HG03520 (cell line): Measurements from ENCODE around the gene CLEC1B.
"Not testable (repeated sequence)": the region's sequence is repeated elsewhere in the genome, so short reads cannot be mapped to it uniquely, and the experiment has no call there.

Experiments used
- ATAC-seq: cut with Tn5 transposase; IDR thresholded peaks from one replicate; pipeline ENCODE4 v1.9.1; 2021; ENCODE audit warnings: mild to moderate bottlenecking, moderate library complexity; ENCODE audit not compliant: unreplicated experiment

CLEC1B gene

DNA sequence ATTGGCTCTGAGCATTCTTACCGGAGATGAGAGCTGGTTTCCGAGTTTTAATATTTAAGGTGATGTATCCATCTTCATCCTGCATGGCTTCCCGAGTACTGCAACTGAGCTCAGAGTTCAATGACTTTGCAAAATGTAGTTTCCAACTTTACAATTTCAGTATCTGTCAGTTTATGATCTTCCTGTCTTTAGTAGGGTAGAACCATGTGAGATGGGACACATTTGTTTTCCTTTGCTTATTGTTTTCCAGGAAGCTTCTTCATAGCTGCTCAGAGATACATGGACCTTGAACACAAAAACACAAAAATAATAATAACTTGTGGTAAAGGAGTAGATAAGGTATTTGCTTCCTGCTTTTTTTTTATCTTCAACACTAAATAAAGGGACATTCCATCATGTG is at the start of gene CLEC1B:
Gene CLEC1B, minus strand, starts transcription at position 106 of the 400 bp plus-strand sequence. Its CDS starts 21 bp downstream, at position 85.
- no peak for ATAC-seq

DNA sequence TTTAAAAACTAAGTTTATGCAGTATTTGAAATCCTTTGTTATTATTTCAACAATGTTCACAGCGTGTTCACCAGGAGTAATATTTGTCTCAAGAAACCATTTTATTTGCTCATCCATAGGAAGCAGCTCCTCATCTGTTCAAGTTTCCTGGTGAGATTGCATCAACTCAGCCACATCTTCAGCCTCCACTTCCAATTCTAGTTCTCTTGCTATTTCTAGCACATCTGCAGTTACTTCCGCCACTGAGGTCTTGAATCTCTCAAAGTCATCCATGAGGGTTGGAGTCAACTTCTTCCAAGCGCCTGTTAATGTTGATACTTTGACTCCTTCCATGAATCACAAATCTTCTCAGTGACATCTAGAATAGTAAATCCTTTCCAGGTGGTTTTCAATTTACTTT is 49.6 kb upstream of the CLEC1B start:
- no peak for ATAC-seq

GRCh38 chr12:10042167-10042566 is 43.2 kb upstream of the CLEC1B start:
- no peak for ATAC-seq

DNA sequence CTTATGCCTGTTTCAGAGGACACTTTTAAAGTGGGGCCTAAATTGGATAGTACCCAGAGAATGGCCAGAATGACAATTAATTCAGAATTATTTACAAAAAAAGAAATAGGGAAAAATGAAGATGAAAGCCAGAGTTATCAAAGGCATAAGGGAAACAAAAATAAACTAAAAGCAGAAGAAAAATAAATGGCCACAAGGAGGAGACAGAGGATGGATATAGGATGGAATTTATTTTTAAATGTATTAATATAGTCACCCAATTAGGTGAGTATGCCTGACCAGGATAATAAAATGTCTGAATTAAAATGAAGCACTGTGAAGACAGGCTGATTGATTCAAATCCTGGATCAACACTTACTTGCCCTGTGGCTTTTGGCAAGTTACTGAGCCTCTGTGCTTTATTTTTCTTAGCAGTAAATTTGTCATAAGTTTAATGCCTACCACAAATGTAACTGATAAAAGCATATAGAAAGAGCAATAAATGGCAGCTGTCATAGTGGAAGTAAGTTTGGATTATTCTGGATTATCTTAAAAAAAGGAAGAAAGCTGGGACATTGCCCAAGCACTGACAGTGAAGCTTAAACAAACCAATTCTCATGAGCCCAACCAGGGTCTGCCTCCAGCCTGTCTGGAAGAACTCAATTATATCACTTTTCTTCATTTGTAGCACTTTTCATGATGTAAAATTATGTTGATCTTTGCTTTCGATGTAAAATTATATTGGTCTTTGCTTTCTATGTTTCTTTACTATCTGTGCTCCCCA is 35.0 kb upstream of the CLEC1B start:
- ATAC-seq = no peak

DNA sequence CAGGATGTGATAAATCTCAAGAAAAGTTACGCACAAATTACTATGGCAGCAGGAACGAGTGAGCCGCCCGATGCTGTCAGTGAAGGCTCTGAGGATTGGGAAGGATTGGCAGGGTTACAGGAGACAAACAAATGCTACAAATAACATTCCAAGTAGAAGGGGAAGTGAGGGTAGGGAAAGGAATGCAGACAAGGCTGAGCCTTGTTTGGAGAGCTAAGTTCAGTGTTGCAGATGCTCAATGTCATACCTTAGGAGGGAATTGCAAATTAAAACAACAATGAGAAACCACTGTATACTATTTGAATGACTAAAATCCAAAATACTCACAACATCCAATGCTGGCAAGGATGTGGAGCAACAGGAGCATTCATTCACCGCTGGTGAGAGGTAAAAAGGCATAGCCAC is 32.9 kb upstream of the CLEC1B start:
- no peak for ATAC-seq

GRCh38 chr12:10031321-10031720 is 32.4 kb upstream of the CLEC1B start:
- ATAC-seq = no peak

GRCh38 chr12:10030446-10030845 is 31.5 kb upstream of the CLEC1B start, which contains the start of gene CLEC9A:
TSS of gene CLEC9A (plus strand) at chr12:10030682. CDS start at chr12:10052688, 22,006 bp downstream.
- ATAC-seq = no peak

DNA sequence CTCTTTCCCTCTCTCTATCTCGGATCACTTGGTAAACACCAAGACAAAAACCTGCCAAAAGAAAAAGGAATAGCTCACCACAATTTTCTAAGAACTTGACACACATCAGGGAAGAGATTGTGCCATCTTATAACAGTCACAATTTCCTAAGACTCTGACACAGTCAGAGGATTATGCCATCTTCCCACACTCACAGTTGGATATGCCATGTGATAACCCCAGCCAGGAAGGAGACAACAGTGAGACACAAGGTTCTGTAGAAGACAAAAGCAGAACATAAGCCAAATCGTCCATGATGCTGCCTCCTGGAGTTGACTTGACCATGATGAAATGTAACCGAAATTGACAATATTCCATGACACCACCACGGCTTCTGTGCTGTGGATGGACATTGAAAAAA is 28.8 kb upstream of the CLEC1B start:
- no peak for ATAC-seq

DNA sequence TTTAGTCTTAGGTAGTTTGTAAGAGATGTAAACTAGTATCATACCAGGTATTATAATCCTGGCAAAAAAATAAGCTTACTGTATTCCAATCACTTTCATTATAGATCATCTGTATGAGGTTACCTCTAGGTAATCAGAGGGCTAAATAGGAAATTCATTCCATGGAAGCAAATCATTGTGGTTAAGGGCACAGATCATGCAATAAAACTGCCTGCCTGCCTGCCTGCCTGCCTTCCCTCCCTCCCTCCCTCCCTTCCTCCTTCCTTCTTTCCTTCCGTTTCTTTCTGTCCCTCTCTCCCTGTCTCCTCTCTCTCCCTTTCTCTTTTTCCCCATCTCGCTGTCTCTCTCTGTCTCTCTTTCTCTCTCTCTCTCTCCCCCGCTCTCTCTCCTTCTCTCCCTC is 28.4 kb upstream of the CLEC1B start:
- ATAC-seq = no peak

- ATAC-seq = not testable (repeated sequence)
Measured at GRCh38 chr12:10026666-10027065, 27.7 kb upstream of the CLEC1B start.

GRCh38 chr12:10025236-10025635 is 26.3 kb upstream of the CLEC1B start:
- no peak for ATAC-seq

DNA sequence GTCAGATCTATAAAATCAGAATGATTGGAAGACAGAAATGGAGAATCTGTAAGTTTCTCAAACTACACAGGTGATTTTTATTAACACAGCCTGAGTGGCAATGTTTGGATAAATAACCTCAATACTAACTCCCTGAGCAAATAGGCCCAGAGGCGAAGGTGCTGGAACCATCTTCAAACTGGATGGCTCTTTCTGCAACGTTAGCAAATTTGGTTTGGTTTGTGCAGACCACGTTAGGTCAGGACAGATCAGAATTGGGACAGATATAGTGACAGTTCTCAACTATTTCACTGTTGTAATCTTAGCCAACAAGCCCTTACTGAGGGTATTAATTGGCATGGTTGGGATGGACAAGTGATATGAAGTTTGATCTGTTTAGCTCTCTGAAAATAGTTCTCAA is 22.4 kb upstream of the CLEC1B start:
- ATAC-seq = no peak

DNA sequence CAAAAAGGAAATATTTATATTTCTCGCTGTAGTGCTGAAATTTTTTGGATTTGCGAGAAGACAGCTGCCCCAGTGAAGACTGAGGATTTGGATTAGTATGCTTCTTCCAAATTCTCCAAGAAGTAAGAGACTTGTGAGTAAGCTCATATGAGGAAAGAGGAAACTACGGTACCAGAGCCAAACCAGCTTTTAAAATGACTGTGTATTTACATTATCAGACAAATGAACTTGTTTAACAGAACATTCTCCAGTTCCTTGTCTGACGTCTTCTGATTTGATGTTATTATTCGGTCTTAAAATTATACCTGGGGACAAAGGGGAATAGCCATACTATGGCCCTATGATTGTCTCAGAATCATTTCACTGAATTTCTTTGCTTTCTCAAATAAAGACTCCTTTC is 19.5 kb upstream of the CLEC1B start:
- ATAC-seq = no peak

- ATAC-seq = no peak
Measured at GRCh38 chr12:10016881-10017280, 18.0 kb upstream of the CLEC1B start.

DNA sequence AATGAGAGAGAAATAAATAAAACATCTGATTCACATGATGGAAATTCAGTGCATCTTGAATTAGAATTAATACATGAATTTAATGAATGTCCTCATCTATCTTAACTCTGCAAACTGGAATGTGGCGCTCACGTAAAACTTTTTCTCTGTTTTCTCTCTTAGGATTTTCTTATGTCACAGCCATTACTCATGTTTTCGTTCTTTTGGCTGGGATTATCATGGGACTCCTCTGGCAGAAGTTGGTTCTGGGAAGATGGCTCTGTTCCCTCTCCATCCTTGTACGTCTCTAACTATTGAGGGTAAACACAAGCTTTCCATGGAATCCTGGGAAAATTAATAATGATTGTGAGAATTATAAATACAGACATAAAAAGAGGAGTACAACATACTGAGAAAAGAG is 16.5 kb upstream of the CLEC1B start:
- no peak for ATAC-seq

- no peak for ATAC-seq
Measured at GRCh38 chr12:10012630-10013330, 13.9 kb upstream of the CLEC1B start.

DNA sequence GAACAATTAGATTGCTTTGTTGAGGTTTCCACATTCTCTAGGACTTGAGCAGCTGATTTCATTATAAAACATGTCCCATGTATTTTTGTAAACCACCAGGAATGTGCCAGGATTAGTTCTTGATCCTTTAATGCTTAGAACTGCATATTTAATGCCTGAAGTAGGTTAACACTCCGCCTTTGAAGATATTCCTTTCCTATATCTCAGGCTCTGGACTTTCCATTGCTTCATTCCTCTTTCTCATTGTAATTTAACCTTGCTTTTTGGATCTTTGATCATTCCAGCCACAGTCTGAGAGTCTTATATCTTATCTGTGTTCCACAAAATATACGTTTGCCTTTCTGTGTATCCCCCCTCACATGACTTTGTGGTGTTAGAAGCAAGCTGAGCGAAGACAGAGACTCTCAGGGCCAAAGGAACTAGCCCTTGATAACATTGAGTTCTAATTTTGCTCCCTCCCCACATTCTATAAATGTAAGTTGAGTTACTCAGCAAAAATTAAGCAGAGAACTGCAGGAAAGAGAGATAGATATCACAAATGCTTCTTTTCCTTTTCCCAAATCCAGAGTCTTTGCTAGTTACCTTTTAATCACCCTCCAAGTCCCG is 2.4 kb upstream of the CLEC1B start:
- ATAC-seq = no peak

DNA sequence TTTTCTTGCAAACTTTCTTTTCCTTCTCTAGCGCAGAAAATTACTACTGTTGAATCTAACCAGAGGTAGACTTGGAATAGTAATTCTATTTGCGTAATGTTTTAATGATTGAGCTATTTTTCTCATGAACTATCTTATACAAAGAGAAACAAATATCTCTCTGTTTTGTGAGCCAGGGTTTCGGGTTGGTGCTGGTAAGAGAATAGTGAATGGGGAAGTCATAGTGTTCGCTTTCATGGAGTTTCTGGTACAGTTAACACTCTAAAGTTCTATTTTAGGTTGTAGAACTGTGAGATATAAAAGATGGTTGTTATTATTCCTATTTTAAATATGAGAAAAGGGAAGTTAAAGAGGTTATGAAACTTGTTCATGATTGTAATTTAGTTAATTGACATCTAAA is 6.6 kb downstream of the CLEC1B start:
- ATAC-seq = no peak

DNA sequence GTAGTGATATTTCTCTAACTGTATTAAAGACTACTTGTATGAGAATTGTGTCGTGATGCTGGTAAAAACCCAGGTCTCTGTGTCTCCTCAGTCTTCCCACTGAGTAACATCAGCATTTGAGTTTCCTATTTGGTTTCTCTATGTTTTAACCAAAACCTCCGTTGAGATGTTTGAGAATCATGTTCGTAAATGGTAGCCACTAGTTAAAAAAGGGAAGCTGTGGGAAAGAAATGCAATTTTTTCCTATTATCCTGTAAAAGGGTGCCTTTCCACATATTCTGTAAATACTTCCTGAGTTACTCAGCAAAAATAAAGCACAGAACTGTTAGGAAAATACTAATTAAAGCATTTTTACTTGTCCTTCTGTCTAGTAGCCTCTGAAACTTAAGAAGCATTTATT is 7.0 kb downstream of the CLEC1B start:
- no peak for ATAC-seq

- no peak for ATAC-seq
Measured at GRCh38 chr12:9980126-9980525, 18.8 kb downstream of the CLEC1B start.

DNA sequence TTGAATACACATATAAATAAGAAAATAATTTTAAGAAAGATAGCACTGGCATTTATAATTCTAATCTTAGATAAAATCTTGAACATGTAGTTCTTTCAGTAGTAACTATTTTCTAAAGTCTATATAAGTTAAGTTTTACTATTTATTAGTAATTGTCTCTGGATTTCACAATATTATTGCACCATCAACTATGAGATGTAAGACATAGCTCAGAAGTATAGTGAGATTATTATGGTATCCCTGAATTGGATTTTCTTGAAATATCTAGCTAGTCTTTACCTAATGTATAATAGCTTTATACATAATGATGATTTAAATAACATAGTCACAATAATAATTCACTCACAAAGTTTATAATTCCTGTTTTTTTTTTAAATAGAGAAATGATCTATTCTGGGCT is 21.0 kb downstream of the CLEC1B start:
- ATAC-seq = no peak

- not testable (repeated sequence) for ATAC-seq
Measured at GRCh38 chr12:9976626-9977025, 22.3 kb downstream of the CLEC1B start.
